SK-N-SH treated with all-trans-retinoic acid at 6 μM for 48 hours (cell line): ENCODE data around the gene ADAM22.

ENCODE experiments used
- ATAC-seq: fragments of 200-7000 bp; cut with Tn5 transposase; 3 replicates; pipeline ENCODE4 v1.9.1; 2020; ENCODE audit warnings: mild to moderate bottlenecking, moderate library complexity
- ARNTL ChIP-seq: fragments of 450-650 bp; formaldehyde crosslinking; IDR thresholded peaks from 2 replicates; pipeline ENCODE4 v1.5.0; 2020; ENCODE audit warnings: low read depth, mild to moderate bottlenecking, moderate library complexity, borderline replicate concordance
- BACH2 ChIP-seq: fragments of 250-450 bp; sonication (Bioruptor Pico); IDR thresholded peaks from 2 replicates; pipeline ENCODE4 v1.9.0; 2021; ENCODE audit warnings: mild to moderate bottlenecking, borderline replicate concordance
- CSDC2 ChIP-seq: fragments of 250-450 bp; sonication (Bioruptor Pico); IDR thresholded peaks from 2 replicates; pipeline ENCODE4 v1.5.0; 2020; ENCODE audit warnings: mild to moderate bottlenecking, moderate library complexity
- ESRRG ChIP-seq: fragments of 250-450 bp; sonication (Bioruptor Pico); IDR thresholded peaks from 2 replicates; pipeline ENCODE4 v1.6.1; 2021; ENCODE audit warnings: mild to moderate bottlenecking
- PPARA ChIP-seq: fragments of 250-450 bp; sonication (Bioruptor Pico); IDR thresholded peaks from 2 replicates; pipeline ENCODE4 v1.5.0; 2020; ENCODE audit warnings: mild to moderate bottlenecking, borderline replicate concordance
- RARB ChIP-seq: fragments of 250-450 bp; sonication (Bioruptor Pico); IDR thresholded peaks from 2 replicates; pipeline ENCODE4 v1.8.0; 2021; ENCODE audit warnings: mild to moderate bottlenecking, moderate library complexity
- TCF4 ChIP-seq: fragments of 250-450 bp; sonication (Bioruptor Pico); IDR thresholded peaks from 2 replicates; pipeline ENCODE4 v1.8.0; 2021; ENCODE audit warnings: mild to moderate bottlenecking, moderate library complexity, borderline replicate concordance
- TOX ChIP-seq: fragments of 250-450 bp; sonication (Bioruptor Pico); IDR thresholded peaks from 2 replicates; pipeline ENCODE4 v1.8.0; 2021; ENCODE audit warnings: mild to moderate bottlenecking, moderate library complexity, borderline replicate concordance
- ZFP3 ChIP-seq: fragments of 250-450 bp; sonication (Bioruptor Pico); IDR thresholded peaks from 2 replicates; pipeline ENCODE4 v1.5.0; 2020; ENCODE audit warnings: mild to moderate bottlenecking, moderate library complexity
- ZNF565 ChIP-seq: fragments of 450-650 bp; formaldehyde crosslinking; conservative IDR thresholded peaks from 2 replicates; pipeline ENCODE4 v1.5.0; 2020; ENCODE audit warnings: low read depth, mild to moderate bottlenecking, moderate library complexity
- ZNF8 ChIP-seq: fragments of 450-650 bp; formaldehyde crosslinking; IDR thresholded peaks from 2 replicates; pipeline ENCODE4 v1.5.0; 2020; ENCODE audit warnings: mild to moderate bottlenecking, moderate library complexity
- TF ChIP-seq, protein P1 (sequence below): fragments of 250-450 bp; sonication (Bioruptor Pico); IDR thresholded peaks from 2 replicates; pipeline ENCODE4 v1.5.1; 2020; ENCODE audit warnings: low read depth, mild to moderate bottlenecking, moderate library complexity
- TF ChIP-seq, protein P2 (sequence below): fragments of 250-450 bp; sonication (Bioruptor Pico); IDR thresholded peaks from 2 replicates; pipeline ENCODE4 v1.5.1; 2021; ENCODE audit warnings: mild to moderate bottlenecking, moderate library complexity
- TF ChIP-seq, protein P3 (sequence below): fragments of 250-450 bp; sonication (Bioruptor Pico); IDR thresholded peaks from 2 replicates; pipeline ENCODE4 v1.5.0; 2020; ENCODE audit warnings: mild to moderate bottlenecking, moderate library complexity
- TF ChIP-seq, protein P4 (sequence below): fragments of 250-450 bp; sonication (Bioruptor Pico); IDR thresholded peaks from 2 replicates; pipeline ENCODE4 v1.8.0; 2020; ENCODE audit warnings: mild to moderate bottlenecking, moderate library complexity, borderline replicate concordance

ADAM22 gene

DNA sequence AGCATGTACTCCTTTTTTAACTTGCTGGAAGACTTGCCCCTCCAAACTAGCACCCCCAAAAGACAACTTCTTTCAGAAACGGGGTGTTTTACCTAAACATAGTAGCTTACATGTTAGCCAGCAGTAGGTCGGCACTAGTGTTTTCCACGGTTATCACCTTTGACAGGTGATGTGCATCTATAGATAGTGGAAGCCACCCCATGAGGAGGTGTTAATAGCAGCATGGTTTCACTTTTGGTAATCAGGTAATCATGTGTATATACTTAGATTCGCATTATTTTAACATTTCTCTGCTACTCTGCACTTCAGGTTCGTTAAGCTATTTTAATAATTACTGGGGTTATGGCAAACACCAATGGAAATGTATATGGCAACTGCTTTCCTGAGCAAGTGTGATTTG lies 268.2 kb downstream of the ADAM22 start:
- no peak for ATAC-seq
- no peak for TF ChIP-seq ARNTL (CRISPR knock-in tag)
- no peak for TF ChIP-seq CSDC2 (CRISPR knock-in tag)
- TF ChIP-seq PPARA (CRISPR knock-in tag) = no peak
- TF ChIP-seq, protein P1, sequence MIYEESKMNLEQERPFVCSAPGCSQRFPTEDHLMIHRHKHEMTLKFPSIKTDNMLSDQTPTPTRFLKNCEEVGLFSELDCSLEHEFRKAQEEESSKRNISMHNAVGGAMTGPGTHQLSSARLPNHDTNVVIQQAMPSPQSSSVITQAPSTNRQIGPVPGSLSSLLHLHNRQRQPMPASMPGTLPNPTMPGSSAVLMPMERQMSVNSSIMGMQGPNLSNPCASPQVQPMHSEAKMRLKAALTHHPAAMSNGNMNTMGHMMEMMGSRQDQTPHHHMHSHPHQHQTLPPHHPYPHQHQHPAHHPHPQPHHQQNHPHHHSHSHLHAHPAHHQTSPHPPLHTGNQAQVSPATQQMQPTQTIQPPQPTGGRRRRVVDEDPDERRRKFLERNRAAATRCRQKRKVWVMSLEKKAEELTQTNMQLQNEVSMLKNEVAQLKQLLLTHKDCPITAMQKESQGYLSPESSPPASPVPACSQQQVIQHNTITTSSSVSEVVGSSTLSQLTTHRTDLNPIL (CRISPR knock-in tag) = no peak
- no peak for TF ChIP-seq TCF4 (CRISPR knock-in tag)
- TF ChIP-seq, protein P2, sequence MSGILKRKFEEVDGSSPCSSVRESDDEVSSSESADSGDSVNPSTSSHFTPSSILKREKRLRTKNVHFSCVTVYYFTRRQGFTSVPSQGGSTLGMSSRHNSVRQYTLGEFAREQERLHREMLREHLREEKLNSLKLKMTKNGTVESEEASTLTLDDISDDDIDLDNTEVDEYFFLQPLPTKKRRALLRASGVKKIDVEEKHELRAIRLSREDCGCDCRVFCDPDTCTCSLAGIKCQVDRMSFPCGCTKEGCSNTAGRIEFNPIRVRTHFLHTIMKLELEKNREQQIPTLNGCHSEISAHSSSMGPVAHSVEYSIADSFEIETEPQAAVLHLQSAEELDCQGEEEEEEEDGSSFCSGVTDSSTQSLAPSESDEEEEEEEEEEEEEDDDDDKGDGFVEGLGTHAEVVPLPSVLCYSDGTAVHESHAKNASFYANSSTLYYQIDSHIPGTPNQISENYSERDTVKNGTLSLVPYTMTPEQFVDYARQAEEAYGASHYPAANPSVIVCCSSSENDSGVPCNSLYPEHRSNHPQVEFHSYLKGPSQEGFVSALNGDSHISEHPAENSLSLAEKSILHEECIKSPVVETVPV (CRISPR knock-in tag) = no peak

DNA sequence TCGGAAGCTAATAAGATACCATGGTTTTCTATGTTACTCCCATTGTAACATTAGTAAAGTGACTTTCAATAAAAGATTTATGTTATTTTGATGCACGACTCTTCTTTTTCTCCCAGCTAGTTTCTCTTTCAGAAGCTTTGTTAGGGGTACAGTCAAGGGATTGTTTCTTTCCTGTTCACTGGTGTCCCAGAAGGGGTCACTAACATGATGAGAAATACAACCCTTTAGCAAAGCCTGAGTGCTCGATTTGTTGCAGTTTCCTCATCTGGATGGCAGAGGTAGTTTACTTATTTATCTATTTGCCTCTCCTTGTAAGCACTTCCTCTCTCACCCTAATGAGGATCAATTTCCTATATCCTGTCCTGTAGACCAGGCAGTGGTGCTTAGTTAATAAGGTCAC lies 268.7 kb downstream of the ADAM22 start:
- ATAC-seq = no peak
- TF ChIP-seq ZNF8 (CRISPR knock-in tag) (no peak), ESRRG (CRISPR knock-in tag) (no peak), TCF4 (CRISPR knock-in tag) (no peak), RARB (CRISPR knock-in tag) (no peak), ARNTL (CRISPR knock-in tag) (no peak), BACH2 (CRISPR knock-in tag) (no peak), ZFP3 (CRISPR knock-in tag) (no peak), TOX (CRISPR knock-in tag) (no peak), ZNF565 (CRISPR knock-in tag) (no peak)
- TF ChIP-seq, protein P1 (CRISPR knock-in tag) = no peak
- TF ChIP-seq, protein P3, sequence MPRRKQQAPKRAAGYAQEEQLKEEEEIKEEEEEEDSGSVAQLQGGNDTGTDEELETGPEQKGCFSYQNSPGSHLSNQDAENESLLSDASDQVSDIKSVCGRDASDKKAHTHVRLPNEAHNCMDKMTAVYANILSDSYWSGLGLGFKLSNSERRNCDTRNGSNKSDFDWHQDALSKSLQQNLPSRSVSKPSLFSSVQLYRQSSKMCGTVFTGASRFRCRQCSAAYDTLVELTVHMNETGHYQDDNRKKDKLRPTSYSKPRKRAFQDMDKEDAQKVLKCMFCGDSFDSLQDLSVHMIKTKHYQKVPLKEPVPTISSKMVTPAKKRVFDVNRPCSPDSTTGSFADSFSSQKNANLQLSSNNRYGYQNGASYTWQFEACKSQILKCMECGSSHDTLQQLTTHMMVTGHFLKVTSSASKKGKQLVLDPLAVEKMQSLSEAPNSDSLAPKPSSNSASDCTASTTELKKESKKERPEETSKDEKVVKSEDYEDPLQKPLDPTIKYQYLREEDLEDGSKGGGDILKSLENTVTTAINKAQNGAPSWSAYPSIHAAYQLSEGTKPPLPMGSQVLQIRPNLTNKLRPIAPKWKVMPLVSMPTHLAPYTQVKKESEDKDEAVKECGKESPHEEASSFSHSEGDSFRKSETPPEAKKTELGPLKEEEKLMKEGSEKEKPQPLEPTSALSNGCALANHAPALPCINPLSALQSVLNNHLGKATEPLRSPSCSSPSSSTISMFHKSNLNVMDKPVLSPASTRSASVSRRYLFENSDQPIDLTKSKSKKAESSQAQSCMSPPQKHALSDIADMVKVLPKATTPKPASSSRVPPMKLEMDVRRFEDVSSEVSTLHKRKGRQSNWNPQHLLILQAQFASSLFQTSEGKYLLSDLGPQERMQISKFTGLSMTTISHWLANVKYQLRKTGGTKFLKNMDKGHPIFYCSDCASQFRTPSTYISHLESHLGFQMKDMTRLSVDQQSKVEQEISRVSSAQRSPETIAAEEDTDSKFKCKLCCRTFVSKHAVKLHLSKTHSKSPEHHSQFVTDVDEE (CRISPR knock-in tag) = no peak
- TF ChIP-seq, protein P4, sequence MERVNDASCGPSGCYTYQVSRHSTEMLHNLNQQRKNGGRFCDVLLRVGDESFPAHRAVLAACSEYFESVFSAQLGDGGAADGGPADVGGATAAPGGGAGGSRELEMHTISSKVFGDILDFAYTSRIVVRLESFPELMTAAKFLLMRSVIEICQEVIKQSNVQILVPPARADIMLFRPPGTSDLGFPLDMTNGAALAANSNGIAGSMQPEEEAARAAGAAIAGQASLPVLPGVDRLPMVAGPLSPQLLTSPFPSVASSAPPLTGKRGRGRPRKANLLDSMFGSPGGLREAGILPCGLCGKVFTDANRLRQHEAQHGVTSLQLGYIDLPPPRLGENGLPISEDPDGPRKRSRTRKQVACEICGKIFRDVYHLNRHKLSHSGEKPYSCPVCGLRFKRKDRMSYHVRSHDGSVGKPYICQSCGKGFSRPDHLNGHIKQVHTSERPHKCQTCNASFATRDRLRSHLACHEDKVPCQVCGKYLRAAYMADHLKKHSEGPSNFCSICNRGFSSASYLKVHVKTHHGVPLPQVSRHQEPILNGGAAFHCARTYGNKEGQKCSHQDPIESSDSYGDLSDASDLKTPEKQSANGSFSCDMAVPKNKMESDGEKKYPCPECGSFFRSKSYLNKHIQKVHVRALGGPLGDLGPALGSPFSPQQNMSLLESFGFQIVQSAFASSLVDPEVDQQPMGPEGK (CRISPR knock-in tag) = no peak
- TF ChIP-seq, protein P2 (CRISPR knock-in tag) = no peak

DNA sequence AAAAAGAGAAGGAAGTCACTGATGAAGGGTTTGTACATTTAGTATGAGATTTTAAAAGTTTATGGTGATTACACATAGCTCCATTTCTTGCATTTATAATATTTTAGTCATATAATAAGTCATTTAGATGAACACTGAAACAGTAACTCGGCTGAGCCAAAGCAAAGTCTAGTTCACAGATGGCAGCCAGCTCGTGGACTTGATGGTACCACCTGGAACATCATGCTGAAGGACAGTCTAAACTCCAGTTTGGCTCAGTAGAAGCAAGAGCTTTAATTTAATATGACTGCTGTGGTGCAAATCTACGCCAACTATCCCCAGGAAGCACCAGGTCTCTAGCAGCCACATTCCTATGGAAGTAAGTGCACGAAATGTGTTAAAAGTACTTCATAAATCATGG lies 269.4 kb downstream of the ADAM22 start:
- ATAC-seq = no peak
- TF ChIP-seq, protein P3 (CRISPR knock-in tag) = no peak
- TF ChIP-seq ZNF8 (CRISPR knock-in tag) = no peak
